ENCODE results near the gene PSMB10. TPM values are rescaled to one million over a fixed set of nuclear protein-coding genes. Genes with fewer than 3 reads are reported as not detected.

PSMB10 gene
- total and polyA plus RNA-seq, 2 of the 8 experiments (the other 6 are each of a cell fraction or from before 2014, with no cell fraction given), result 32.1 to 61.9 TPM

GRCh38 chr16:67892899-67893742 lies 43.5 kb downstream of the PSMB10 start, which contains the start of gene PSKH1 (continued):
- TF ChIP-seq CHD7 (IDR thresholded peaks at IDR 0.05; ENCODE audit: insufficient replicate concordance, low read length) (no peak), YY1 (IDR thresholded peaks at IDR 0.05; ENCODE audit: low read depth, low read length) (peak; percentile 89), BRCA1 (IDR thresholded peaks at IDR 0.05; ENCODE audit: low read depth, low read length) (no peak), BCL11A (IDR thresholded peaks at IDR 0.05; ENCODE audit: low read depth in 2 of 2, low read length in 2 of 2) (no peak), TBP (IDR thresholded peaks at IDR 0.05; ENCODE audit: low read depth, low read length) (peak; percentile 45; the same call in 1 of the 2 replicates), EZH2 (IDR thresholded peaks at IDR 0.05; ENCODE audit: low read depth, low read length, severe bottlenecking) (no peak), SIX5 (IDR thresholded peaks at IDR 0.05; ENCODE audit: low read depth, low read length) (peak; percentile 17; the same call in 1 of the 2 replicates), SAP30 (IDR thresholded peaks at IDR 0.05; ENCODE audit: insufficient read depth, insufficient replicate concordance, low read length) (no peak), EGR1 (IDR thresholded peaks at IDR 0.05; ENCODE audit: borderline replicate concordance, low read depth, low read length) (0 out of 2 replicates have a peak, but pooled peaks have one; percentile 17), TCF12 (IDR thresholded peaks at IDR 0.05; ENCODE audit: low read depth, low read length) (no peak)

Measured in H1 (cell line).